IPS-NIHi7 (cell line): ENCODE data around the gene COG5.
A peak's percentile ranks its signal among the peaks of the same experiment; 100 is the strongest.
"Not testable (repeated sequence)": the region's sequence is repeated elsewhere in the genome, so short reads cannot be mapped to it uniquely, and the experiment has no call there.

Experiments used
- DNase-seq: peaks from one replicate; pipeline ENCODE4 v3.0.0; 2012; ENCODE audit warnings: mixed read lengths; ENCODE audit errors: extremely low spot score

COG5 gene

DNA sequence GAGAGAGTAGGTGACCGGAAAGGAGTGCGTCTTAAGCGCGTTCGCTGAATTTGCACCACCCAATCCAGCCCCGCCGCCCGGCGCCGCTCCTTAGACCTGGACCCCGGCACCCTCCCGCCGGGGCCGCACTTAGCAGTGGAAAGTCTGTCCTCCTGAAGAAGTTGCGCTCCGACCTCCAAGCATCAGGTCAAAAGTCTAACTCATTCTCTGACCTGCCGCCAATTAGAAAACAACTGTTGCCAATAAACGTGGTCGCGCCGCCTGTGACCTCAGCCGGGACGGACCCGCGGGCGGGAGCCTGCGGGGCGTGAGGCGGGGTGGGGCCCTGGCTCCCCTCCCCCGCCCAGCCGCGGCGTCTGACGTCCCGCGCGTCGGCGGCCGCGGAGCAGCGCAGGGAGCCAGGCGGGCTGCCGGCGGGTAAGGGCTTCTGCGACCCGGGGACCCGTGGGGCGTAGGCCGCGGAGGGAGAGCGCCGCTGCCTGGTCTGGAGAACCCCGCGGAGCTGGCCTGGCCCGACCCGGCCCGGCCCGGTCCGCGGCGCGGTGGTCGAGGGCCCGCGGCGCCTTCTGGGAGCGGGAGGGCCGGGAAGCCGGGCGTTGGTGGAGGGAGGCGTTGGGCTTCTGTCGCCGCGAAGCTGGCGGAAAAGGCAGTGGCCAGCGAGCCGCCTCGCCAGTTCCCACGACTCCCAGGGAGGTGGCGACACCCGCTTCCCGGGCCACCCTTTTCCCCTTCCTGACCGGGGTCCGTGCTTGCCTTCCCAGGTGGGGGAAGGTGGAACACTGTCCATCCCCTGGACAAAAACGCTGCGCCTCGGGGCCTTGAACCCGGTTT is 16.4 kb upstream of the COG5 start, which contains the start of gene BCAP29:
BCAP29 (plus strand) TSS at position 362 of the 831 bp plus-strand sequence. CDS start 527 bp downstream, outside the sequence.
- DNase-seq: peak; percentile 83

DNA sequence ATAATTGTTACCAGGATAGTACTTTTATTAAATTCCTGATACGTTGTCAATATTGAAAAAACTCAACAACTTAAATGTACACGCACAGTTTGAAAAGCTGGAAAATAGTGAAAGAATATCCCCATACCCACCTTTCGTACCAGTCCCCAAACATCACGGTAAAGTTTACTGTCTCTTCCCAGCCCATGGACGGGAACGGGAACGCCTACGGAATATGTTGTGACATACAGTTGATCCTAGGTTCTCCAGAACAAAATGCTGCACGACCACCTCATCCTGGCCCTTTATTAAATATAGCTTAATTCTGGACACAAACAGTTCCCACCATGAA is 15.8 kb upstream of the COG5 start:
- no peak for DNase-seq

DNA sequence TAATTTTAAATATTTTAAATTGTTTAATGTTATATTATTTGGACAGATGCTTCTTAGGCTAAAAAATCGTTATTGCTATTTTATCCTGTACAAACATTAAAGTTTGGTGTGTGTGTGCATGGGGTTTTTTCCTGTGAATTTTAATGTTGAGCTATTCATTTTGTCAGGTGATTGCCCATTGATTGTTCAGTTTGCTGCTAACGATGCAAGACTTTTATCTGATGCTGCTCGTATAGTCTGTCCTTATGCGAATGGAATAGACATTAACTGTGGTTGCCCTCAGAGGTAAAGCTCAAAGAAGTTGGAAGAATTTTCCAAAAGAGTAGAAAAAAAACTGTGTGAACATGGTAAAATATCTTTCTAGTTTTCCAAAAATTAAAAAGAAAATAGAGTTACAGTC is 9.8 kb upstream of the COG5 start:
- no peak for DNase-seq

DNA sequence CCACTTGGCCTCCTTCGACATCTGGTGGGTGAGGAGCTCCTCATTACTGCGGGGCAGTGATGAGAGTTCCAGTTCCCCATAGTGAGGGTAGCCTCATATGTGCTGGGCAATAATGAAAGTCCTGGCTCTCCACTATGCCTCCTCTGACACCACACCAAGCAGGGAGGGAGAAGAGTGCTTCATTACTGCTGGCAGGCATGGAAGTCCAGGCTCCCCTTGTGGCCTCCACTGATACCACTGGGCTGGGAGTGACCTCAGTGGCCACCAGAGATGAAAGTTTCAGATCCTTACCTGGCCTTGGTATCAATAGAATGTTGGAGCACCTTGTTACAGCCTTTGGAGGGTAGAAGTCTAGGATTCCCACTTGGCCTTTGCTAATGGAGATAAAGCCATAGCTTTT is 6.6 kb upstream of the COG5 start:
- DNase-seq: no peak

DNA sequence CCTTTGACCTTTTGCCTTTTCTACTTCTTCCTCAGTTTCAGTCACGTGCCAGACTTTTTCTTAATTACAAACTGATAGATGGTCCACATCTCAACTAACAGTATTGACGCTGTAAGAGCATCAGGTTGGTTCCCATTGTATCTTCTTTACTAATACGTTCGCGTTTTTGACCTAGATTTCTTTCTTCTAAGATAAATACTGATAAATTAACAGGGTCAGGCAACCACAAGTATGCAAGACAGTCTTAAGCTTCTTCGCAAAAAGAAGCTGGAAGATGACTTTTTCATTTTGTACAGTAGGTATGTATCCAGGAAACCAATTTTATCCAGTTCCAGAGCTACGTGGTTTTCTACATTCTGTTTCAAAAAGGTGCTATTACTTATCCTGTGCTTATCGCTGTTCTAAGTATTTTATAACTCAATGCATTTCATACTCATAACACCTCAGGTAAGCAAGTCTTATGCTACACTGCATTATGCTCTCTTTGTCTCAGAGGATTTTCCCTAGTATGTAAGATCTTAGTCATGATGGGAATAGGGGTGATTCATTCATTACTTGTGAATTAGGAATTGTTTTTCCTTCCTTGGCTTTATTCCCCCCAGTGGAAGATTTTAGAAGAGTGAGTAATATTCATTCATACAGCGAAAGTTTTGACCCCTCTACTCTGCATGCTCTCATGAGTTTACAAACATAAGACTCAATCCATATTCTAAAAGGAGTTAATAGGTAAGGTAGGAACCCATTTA is 1.0 kb upstream of the COG5 start:
- DNase-seq: no peak

DNA sequence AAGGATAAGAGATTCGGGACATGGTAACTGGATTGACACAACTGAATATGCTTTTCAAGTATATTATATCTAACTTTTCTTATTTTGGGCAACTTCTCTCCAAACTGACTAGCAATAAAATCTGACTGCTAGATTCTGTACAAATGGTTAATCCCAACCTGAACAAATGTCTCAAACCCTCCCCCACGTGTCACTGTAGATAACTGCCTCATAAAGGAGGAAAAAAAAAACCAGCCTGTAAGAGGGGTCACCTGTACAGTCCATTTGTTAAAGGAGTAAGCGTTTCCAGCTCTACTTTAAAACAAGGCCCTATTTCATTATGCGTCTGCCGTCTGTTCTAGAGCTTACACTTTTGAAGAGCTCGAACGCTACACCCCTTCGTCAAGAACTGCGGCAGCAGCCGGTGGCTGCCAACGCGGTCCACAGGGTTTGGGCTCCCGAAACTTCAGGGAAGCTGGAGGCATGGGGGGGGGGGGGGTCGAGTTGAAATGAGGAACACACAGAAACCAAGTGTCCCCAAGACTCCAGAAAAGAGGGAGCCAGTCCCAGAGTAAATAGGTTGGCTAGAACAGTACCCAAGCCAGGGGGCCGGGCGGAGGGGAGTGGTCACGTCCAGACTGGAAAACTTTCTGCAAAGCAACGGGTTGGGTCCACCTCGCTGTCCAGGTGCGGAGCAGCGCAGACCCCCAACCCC is 492 bp downstream of the COG5 start:
- peak; percentile 61 for DNase-seq

DNA sequence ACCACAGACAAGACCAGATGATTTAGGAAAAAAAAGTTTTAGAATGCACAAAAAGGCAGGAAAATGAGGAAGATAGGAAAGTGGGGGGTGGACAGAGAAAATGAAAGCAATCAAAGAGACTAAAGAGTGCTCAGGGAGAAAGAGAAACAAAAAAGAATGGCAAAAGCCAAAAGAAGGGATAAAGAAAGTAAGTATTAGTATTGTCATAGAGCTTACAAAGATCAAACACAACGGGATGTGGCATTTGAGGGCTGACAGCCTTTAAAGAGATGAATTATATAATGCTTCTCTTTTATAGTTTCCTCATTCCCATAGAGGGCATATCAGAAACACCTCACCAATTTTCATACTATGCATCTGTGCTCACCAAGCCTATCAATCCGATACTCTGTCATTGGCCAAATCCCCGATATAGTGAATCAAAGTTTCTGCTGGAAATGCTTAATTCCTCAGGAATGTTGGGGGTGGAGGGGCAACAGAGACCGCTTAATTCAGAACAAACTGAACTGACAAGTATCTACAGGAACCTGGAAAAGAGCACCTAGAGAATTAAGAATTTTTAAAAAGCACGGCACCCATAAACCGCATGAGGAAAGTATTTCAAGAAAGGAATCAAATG is 2.7 kb downstream of the COG5 start:
- DNase-seq: no peak

DNA sequence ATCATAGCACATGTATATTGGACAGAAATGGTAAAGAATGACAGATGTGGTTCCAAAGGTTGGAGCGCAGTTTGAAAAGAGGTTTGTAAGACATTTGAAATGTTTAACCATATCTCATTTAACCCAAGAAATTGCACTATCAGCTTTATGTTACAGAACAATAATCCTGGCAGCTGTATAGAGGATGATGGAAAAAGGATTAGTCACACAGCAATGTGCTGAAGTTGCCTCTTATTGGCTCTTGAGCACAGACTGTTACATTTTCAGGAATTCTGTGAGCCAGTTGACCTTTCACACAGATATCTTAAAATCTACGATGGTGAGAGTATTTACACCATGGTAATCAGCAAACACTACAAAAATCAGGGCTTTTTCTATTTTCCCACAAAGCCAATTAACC is 3.9 kb downstream of the COG5 start:
- DNase-seq: no peak

DNA sequence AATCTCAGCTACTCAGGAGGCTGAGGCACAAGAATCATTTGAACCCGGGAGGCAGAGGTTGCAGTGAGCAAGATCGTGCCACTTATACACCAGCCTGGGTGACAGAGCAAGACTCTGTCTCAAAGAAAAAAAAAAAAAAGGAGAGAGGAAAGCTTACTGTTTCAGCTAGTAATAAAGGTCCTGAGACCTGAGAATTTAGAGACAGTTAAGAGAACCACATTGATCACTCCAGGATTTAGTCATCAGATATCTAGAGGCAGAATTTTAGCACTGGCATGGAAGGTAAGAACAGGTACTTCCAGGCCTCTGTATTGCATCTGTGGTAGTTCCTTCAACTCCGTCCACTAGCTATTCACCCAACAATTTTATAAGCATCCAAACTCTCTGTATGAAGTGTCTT is 7.8 kb downstream of the COG5 start:
- DNase-seq: no peak

DNA sequence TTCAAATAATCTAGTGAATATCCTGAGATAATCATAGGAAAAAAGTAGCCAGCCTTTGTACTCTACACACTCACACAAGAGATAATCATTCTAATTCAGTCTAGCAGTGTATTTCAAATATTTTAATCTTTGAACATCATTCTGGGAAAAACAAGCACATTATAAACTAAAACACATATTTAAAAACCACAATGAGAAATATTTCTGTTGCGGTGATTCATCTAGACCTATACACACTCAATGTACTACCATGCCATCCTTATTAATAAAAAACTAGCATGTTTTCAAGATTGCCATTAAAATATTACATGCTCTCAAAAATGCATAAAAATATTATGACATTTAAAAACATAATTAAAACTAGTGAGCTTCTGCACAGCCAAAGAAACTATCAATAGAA is 11.8 kb downstream of the COG5 start:
- DNase-seq: no peak

DNA sequence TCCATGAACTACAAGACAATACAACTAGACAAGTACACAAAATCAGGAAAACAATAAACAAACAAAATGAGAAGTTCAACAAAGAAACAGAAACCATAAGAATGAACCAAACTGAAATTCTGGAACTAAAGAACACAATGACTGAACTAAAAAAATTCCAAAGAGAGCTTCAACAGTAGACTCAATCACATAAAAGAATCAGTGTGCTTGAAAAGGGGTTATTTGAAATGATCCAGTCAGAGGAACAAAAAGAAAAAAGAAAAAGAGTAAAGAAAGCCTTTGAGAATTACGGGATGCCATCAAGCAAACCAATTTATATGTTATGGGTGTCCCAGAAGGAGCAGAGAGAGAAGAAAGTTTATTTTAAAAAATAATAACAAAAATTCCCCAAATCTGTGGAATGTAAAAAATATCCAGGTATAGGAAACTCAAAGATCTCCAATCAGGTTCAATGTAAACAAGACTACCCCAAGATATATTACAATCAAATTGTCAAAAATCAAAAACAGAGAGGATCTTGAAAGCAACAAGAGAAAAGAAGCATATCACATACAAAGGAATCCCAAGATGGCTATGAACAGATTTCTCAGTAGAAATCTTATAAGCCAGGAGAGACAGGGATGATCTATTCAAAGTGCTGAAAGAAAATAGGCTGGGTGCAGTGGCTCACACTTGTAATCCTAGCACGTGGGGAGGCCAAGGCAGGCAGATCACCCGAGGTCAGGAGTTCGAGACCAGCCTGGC is 18.7 kb downstream of the COG5 start:
- DNase-seq: no peak

DNA sequence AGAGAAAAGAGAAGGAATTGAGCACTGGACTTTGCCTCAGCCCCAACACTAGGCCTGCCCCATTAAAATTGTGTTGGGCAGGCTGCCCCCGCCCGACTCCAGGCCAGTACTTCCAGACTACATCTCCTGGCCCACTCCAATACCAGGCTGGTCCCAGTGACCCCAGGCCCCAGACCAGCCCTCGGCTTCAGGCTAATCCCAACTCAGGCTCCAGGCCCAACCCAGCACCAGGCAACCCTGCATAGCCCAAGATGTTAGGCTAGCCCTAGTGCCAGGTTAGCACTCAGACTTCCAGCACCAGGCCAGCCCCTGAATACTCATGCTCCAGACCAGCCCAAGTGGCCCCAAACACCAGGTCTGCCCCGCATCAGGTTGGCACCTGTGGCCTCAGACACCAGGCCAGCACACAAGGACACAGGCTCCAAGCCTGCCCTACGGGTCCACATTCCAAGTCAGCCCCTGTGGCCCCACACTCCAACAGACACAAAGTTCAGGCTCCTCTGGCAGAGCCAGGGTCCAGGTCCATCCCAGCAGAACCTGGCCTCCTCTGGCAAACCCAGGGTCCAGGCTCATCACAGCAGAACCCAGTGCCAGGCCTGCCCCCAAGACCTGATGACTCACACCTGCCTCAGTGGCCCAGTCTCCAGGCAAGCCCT is 20.3 kb downstream of the COG5 start:
- DNase-seq: no peak

DNA sequence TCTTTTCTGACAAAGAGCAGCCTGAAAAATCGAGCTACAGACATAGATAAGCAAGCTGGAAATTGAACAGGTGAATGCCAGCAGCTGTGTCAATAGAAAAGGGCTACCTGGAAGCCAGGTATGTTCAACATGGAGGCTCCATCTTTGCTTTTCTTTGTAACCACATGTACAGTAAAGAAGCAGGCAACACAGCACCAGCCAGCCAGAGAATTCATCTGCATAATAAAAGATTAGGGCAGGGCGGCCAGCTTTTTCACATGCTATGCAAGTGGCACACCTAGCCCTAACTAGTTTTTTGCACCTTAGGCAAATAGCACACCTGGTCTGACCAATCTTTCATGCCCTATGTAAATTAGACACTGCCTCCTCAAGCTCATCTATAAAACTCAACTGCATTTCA is 25.7 kb downstream of the COG5 start:
- DNase-seq: no peak

DNA sequence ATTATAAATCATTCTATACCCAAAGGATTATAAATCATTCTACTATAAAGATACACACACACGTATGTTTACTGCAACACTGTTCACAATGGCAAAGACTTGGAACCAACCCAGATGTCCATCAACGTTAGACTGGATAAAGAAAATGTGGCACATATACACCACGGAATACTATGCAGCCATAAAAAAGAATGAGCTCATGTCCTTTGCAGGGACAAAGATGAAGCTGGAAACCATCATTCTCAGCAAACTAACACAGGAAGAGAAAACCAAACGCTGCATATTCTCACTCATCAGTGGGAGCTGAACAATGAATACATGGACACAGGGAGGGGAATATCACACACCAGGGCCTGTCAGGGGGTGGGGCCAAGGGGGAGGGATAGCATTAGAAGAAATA is 26.5 kb downstream of the COG5 start:
- DNase-seq: not testable (repeated sequence)

DNA sequence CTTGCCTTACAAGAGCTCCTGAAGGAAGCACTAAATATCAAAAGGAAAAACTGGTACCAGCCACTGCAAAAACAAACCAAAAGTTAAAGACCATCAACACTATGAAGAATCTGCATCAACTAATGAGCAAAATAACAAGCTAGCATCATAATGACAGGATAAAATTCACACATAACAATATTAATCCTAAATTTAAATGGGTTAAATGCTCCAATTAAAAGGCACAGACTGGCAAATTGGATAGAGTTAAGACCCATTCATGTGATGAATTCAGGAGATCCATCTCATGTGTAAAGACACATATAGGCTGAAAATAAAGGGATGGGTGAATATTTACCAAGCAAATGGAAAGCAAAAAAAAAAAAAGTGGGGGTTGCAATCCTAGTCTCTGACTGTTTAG is 29.6 kb downstream of the COG5 start:
- no peak for DNase-seq

DNA sequence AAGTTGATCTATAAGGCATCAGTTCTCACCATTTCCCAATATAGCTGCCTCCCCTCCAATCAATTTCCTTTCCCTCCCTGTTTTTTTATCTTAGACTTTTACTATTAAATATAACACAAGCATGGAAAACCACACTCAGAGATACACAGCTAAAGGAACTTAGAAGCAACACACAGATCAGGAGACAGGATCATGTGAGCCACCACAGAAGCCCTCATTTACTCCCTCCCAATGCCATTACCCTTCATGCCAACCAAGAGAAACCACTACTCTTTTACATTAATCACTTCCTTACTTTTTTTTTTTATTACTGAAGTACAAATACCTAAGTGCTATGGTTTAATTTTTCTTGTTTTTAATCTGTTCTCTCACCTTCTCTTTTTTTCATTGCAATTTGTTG is 33.0 kb downstream of the COG5 start:
- DNase-seq: no peak

DNA sequence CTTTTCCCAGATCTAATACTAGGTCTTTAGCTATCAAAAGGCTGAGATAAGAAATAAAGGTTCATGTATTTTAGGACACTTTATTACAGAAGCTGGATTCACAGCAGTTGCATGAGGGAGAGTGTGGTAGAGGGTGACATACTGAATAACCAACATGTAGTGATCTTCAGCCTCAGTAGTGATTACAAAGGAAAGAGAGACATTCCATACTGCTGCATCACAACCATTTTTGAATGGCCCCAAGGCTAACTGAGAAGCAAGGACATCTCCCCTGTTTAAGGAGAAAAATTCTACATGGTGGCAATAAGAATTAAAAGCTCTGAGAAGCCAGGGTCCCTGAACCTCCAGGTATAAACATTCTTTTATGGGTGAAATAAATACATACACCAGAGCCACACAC is 35.3 kb downstream of the COG5 start:
- DNase-seq: no peak

DNA sequence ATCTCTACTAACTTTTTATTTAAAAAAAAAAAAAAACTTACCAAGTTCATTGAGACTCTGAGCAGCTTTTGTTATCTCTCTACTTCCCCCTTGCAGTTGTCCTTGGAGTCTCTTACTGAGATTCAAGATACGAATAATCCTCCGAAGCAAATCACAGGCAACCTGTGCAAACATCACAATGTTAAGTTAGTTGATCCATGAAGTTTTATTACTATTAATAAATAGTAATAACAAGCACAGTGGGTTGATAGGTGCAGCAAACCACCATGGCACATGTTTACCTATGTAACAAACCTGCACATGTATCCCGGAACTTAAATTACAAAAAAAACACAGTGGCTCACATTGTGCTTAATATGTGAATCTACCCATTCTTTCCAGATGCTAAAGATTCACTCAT is 36.5 kb downstream of the COG5 start:
- DNase-seq: no peak

DNA sequence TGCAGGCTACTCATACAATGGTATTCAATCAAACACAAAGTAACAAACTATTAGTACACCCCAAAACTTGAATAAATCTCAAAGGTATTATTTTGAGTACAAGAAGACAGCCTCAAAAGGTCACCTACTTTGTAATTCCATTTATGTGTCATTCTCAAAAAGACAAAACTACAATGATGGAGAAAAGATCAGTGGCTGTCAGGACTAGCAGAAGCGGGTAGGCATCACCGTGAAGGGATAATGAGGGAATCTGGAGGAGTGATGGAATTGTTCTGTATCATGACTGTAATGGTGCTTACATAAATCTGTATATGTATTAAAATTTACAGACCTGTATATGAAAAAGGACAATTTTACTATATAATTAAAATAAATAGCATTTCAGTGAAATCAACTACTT is 37.0 kb downstream of the COG5 start:
- no peak for DNase-seq

DNA sequence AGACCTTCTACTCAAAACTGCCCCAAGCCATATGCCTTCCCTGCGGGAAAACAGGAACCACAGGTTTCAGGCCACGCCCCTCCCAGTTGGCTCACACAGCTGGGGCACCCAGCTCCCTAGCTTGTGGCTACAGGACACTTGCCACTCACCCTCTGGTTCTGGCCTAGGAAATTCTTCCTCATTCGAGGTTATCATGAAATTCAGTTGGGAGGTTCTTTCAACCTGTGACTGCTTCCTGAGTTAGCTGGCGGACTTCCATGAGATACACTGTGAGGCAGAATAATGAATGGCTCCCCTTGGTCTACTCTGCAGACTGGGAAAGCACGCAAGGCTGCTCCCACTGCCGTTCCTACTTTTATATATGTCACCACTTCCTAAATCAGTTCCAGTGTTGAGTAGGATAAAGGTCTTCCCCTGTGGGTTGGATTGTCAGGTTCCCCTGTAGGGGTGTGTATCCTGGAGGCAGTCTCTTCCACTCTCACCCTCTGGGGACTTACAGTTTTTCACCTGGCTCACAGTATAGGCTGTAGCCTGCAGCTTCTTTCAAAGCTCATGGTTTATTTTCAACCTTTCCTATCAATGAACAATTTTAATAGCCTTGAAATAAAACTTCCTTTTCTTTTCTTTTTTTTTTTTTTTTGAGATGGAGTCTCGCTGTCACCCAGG is 56.9 kb downstream of the COG5 start:
- peak; percentile 13 for DNase-seq
